Neuron (in vitro differentiated cells): Measurements from ENCODE around the gene TIMM50.
A peak's percentile ranks its signal among the peaks of the same experiment; 100 is the strongest.
"Not testable (repeated sequence)": the region's sequence is repeated elsewhere in the genome, so short reads cannot be mapped to it uniquely, and the experiment has no call there.

ENCODE experiments used
- H2AFZ ChIP-seq: one replicate; pipeline ENCODE4 v1.6.1; 2013; ENCODE audit warnings: low read depth, mild to moderate bottlenecking, inconsistent platforms, low read length, moderate library complexity
- H3K27me3 ChIP-seq: one replicate; pipeline ENCODE4 v1.6.1; 2013; ENCODE audit warnings: low read length; ENCODE audit not compliant: insufficient read depth
- H3K36me3 ChIP-seq: one replicate; pipeline ENCODE4 v1.6.1; 2013; ENCODE audit warnings: low read length; ENCODE audit not compliant: insufficient read depth
- H3K4me1 ChIP-seq: one replicate; pipeline ENCODE4 v1.6.1; 2013; ENCODE audit warnings: low read length; ENCODE audit not compliant: insufficient read depth
- H3K4me3 ChIP-seq: 2 replicates; pipeline ENCODE4 v1.5.1; 2013; ENCODE audit warnings: mild to moderate bottlenecking, low read length, moderate library complexity
- H3K9me3 ChIP-seq: one replicate; pipeline ENCODE4 v1.6.1; 2013; ENCODE audit warnings: low read length

TIMM50 gene

GRCh38 chr19:39474139-39474620, 6.5 kb upstream of the TIMM50 start:
- Histone ChIP-seq H2AFZ (no peak overlapping the region), H3K27me3 (no peaks in the 10 kb centered on the region), H3K4me1 (no peaks in the 10 kb centered on the region), H3K9me3 (no peaks in the 10 kb centered on the region), H3K36me3 (peaks cover 69% of the 10 kb centered on the region), H3K4me3 (no peak overlapping the region)

DNA sequence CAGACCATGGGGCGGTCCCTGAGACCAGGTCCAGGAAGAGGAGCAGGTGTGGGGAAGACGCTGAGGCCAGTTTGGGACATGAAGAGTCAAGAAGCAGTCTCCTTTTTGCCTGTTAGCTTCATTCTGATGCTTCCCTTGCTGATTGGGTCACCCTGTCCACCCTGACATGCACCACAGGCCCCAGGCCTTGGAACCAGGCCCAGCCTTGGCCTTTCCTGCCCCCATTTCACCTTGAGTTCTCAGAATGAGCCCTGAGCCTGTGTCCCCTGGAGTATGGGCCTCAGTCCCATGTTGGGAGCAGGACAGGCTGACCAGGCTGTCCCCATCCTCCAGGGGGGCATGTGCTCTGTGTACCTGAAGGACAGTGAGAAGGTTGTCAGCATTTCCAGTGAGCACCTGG, 4.9 kb upstream of the TIMM50 start:
- H3K4me3 ChIP-seq = no peak overlapping the region
- H3K9me3 ChIP-seq = no peaks in the 10 kb centered on the region
- H3K36me3 ChIP-seq = peaks cover 53% of the 10 kb centered on the region
- peaks cover 6% of the 10 kb centered on the region for H3K4me1 ChIP-seq
- no peaks in the 10 kb centered on the region for H3K27me3 ChIP-seq
- no peak overlapping the region for H2AFZ ChIP-seq

DNA sequence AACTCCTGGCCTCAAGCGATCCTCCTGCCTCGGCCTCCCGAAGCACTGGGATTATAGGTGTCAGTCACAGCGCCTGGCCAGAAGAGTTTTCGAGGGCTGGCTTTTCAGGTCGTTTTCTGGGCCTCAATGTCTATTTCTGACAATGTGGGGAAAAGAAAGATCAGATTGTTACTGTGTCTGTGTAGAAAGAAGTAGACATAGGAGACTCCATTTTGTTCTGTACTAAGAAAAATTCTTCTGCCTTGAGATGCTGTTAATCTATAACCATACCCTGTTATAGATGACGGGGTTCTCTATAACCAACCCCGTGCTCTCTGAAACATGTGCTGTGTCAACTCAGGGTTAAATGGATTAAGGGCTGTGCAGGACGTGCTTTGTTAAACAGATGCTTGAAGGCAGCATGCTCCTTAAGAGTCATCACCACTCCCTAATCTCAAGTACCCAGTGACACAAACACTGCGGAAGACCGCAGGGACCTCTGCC, 1.3 kb upstream of the TIMM50 start:
- H3K27me3 ChIP-seq, H2AFZ ChIP-seq, H3K4me3 ChIP-seq, H3K9me3 ChIP-seq: not testable (repeated sequence)
- Histone ChIP-seq H3K36me3 (peaks cover 29% of the 10 kb centered on the region), H3K4me1 (peaks cover 19% of the 10 kb centered on the region)

DNA sequence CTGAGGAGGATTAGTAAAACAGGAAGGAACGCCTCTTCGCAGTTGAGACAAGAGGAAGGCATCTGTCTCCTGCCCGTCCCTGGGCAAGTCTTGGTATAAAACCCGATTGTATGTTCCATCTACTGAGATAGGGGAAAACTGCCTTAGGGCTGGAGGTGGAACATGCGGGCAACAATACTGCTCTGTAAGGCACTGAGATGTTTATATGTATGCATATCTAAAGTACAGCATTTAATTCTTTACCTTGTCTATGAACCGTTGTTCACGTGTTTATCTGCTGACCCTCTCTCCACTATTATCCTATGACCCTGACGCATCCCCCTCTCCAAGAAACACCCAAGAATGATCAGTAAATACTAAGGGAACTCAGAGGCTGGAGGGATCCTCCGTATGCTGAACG, 722 bp upstream of the TIMM50 start:
- peak overlapping the region; percentile 99 for H3K4me3 ChIP-seq
- peaks cover 19% of the 10 kb centered on the region for H3K4me1 ChIP-seq
- H3K36me3 ChIP-seq = peaks cover 29% of the 10 kb centered on the region
- H3K27me3 ChIP-seq = no peaks in the 10 kb centered on the region
- no peaks in the 10 kb centered on the region for H3K9me3 ChIP-seq
- H2AFZ ChIP-seq = peak overlapping the region; percentile 93

GRCh38 chr19:39481229-39481545, 549 bp downstream of the TIMM50 start:
- Histone ChIP-seq H3K4me1 (peaks cover 19% of the 10 kb centered on the region), H2AFZ (peak overlapping the region; percentile 93), H3K27me3 (no peaks in the 10 kb centered on the region), H3K36me3 (peaks cover 33% of the 10 kb centered on the region), H3K9me3 (no peaks in the 10 kb centered on the region), H3K4me3 (peak overlapping the region; percentile 99)

DNA sequence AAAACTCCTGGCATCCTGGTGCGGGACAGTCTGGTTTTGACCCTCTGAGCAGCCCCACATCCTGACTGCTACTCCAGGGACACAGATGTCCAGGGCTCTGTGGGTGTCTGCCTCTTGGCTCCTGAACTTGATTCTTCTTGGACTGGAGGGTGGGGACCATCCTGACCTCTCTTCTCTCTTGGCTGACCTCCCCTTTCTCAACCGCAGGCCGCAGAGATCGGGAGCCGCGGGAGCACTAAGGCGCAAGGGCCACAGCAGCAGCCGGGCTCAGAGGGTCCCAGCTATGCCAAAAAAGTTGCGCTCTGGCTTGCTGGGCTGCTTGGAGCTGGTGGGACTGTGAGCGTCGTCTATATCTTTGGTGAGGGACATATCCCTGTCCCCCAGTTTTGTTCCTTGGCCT, 1.0 kb downstream of the TIMM50 start:
- Histone ChIP-seq H3K4me1 (peaks cover 19% of the 10 kb centered on the region), H3K9me3 (no peaks in the 10 kb centered on the region), H3K36me3 (peaks cover 31% of the 10 kb centered on the region), H3K4me3 (peak overlapping the region; percentile 99), H3K27me3 (no peaks in the 10 kb centered on the region), H2AFZ (no peak overlapping the region)

DNA sequence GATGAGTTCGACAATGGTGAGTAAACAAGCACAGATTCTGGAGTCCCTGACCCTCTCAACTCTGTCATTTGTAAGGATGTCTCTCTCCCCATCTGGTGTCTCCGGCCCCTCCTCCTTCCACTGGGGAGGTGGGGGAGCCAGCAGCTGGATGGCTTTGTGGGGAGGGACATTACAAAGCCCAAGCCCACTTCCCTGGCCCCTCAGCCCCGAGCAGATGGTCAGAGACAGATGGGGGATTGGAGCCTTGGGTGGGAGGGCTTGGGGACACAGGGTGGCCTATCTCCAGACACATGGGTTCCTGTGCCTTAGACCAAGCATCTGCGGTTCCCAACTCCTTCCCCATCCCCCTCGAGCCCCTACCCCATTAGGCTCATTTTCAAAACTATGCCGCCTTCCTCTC, 2.5 kb downstream of the TIMM50 start:
- no peaks in the 10 kb centered on the region for H3K9me3 ChIP-seq
- H3K4me1 ChIP-seq = peaks cover 19% of the 10 kb centered on the region
- H3K27me3 ChIP-seq = no peaks in the 10 kb centered on the region
- no peak overlapping the region for H2AFZ ChIP-seq
- H3K4me3 ChIP-seq = no peak overlapping the region
- H3K36me3 ChIP-seq = peaks cover 39% of the 10 kb centered on the region

DNA sequence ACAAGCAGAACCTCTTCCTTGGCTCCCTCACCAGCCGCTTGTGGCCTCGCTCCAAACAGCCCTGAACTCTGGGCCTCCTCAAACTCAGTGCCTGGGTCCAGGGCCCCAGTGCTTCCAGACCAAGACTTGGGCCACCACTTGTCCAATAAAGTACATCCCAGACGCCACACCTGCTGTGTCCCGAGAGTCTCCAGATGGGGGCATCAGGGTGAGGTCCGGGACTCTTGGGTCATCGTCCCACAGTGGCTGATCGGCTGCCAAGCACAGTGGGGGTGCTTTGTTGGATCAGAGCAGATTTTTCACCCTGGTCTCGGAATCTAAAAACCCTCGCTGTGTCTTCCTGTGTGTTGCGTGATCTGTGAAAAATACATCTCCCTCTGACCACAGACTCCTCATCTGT, 9.1 kb downstream of the TIMM50 start:
- Histone ChIP-seq H3K36me3 (peaks cover 60% of the 10 kb centered on the region), H3K9me3 (no peaks in the 10 kb centered on the region), H2AFZ (no peak overlapping the region), H3K4me3 (no peak overlapping the region), H3K4me1 (no peaks in the 10 kb centered on the region), H3K27me3 (no peaks in the 10 kb centered on the region)

DNA sequence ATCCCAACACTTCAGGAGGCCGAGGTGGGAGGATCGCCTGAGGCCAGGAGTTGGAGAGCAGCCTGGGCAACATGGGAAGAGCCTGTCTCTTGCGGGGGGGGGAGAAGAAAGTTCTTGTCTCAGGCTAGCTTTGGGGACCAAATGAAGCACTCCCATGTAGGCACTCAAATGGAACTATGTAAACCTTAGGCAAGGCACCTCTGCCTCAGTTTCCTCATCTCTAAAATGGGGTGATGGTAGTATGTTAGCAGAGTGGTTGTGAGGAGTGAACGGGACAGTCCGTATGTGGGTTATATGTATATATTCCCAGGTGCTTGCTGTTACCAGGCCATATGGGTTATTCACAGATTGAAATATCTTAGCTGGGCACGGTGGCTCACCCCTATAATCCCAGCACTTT, 11.6 kb downstream of the TIMM50 start:
- H3K4me3 ChIP-seq = no peak overlapping the region

DNA sequence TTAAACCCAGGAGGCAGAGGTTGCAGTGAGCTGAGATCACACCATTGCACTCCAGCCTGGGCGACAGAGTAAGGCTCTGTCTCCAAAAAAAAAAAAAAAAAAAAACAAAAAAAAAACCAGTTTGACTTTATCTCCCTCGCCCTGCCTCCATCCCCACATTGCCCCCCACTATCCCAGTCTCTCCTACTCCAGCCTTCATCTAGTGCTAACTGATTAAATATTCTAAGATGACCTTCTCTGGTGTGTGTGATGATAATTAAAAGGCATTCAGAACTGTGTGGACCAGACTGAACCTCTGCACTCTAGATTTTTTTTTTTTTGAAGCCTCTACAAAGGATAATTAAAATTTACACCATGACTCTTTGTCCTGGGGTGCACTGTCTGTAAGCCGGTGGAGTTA, 12.2 kb downstream of the TIMM50 start:
- H3K27me3 ChIP-seq = no peaks in the 10 kb centered on the region
- H3K36me3 ChIP-seq = peaks cover 38% of the 10 kb centered on the region
- no peak overlapping the region for H2AFZ ChIP-seq
- no peak overlapping the region for H3K4me3 ChIP-seq
- H3K4me1 ChIP-seq = peaks cover 3% of the 10 kb centered on the region
- no peaks in the 10 kb centered on the region for H3K9me3 ChIP-seq

More for the DNA sequence above, 11.6 kb downstream of the TIMM50 start:
- no peak overlapping the region for H2AFZ ChIP-seq
- H3K4me1 ChIP-seq = no peaks in the 10 kb centered on the region
- H3K36me3 ChIP-seq = peaks cover 40% of the 10 kb centered on the region
- no peaks in the 10 kb centered on the region for H3K9me3 ChIP-seq
- no peaks in the 10 kb centered on the region for H3K27me3 ChIP-seq

GRCh38 chr19:39494661-39495060, 14.0 kb downstream of the TIMM50 start:
- no peaks in the 10 kb centered on the region for H3K9me3 ChIP-seq
- H3K4me3 ChIP-seq = no peak overlapping the region
- peaks cover 19% of the 10 kb centered on the region for H3K36me3 ChIP-seq
- peaks cover 9% of the 10 kb centered on the region for H3K4me1 ChIP-seq
- peaks cover 15% of the 10 kb centered on the region for H3K27me3 ChIP-seq
- no peak overlapping the region for H2AFZ ChIP-seq

- Histone ChIP-seq H3K36me3 (peaks cover 11% of the 10 kb centered on the region), H3K4me3 (no peak overlapping the region), H3K9me3 (no peaks in the 10 kb centered on the region), H2AFZ (no peak overlapping the region), H3K4me1 (peaks cover 9% of the 10 kb centered on the region), H3K27me3 (peaks cover 23% of the 10 kb centered on the region)
These were observed 15.4 kb downstream of the TIMM50 start for GRCh38 chr19:39496063-39496462.

DNA sequence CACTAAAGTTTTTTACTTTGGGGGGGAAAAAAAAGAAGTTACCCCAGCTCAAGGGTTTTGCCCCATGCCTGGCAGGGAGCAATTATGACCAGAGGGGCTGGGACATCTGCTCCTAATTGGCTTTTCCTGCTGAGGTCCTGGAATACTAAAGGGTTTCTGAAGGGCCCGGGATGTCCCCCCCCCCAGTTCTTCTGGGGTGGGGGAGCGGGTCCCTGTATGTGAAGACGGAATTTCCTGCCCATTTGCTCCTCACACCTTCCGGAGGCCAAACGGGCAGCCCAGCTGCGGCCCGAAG, 17.0 kb downstream of the TIMM50 start:
- H3K4me3 ChIP-seq = no peak overlapping the region
- peaks cover 9% of the 10 kb centered on the region for H3K4me1 ChIP-seq
- no peaks in the 10 kb centered on the region for H3K9me3 ChIP-seq
- H3K27me3 ChIP-seq = peaks cover 23% of the 10 kb centered on the region
- H3K36me3 ChIP-seq = no peaks in the 10 kb centered on the region
- peak overlapping the region; percentile 30 for H2AFZ ChIP-seq

DNA sequence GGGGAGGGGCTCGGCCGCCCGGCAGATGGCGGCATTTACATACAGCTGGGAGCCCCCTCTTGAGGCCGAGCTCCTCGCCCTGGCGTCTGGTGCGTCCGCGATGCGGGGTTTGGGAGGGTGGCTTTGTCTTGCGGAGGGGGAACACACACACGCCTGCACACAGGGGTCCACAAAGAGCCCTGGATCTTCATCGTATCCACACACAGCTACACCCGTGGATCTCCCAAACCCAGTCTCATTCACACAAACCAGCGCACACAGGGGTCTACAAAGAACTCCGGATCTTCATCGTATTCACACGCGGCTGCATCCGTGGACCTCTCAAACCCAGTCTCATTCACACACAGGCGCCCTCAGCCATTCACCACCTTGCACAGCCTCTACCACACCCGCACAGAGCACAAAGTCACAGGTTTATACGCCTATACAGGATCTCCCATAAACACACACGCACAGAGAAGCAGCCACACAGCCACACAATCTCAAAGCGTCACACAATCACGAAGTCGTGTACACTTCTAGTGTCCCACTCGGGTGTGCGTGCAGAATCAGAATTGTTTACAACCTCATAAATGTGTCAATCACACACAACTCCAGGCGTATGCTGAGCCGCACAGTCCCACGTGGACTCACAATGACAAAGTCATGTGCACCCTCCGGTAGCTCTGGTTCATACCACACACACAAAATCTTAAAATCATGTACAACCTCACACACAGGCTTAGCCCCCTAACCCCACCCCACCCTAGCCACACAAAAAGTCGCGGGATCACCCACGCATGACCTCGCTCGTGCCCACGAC, 17.6 kb downstream of the TIMM50 start:
- H3K36me3 ChIP-seq = no peaks in the 10 kb centered on the region
- no peaks in the 10 kb centered on the region for H3K9me3 ChIP-seq
- peaks cover 23% of the 10 kb centered on the region for H3K27me3 ChIP-seq
- peak overlapping the region; percentile 30 for H2AFZ ChIP-seq
- peaks cover 9% of the 10 kb centered on the region for H3K4me1 ChIP-seq
- H3K4me3 ChIP-seq = peak overlapping the region; percentile 29
